Inferior parietal cortex (tissue), 1 donor: ENCODE results near the gene SAMHD1.
A peak's percentile ranks its signal among the peaks of the same experiment; 100 is the strongest.
"Not testable (repeated sequence)": the region's sequence is repeated elsewhere in the genome, so short reads cannot be mapped to it uniquely, and the experiment has no call there.

Source experiments
- DNase-seq: peaks from one replicate; pipeline ENCODE4 v3.0.0-alpha.2; 2016; ENCODE audit errors: extremely low spot score

Gene SAMHD1

DNA sequence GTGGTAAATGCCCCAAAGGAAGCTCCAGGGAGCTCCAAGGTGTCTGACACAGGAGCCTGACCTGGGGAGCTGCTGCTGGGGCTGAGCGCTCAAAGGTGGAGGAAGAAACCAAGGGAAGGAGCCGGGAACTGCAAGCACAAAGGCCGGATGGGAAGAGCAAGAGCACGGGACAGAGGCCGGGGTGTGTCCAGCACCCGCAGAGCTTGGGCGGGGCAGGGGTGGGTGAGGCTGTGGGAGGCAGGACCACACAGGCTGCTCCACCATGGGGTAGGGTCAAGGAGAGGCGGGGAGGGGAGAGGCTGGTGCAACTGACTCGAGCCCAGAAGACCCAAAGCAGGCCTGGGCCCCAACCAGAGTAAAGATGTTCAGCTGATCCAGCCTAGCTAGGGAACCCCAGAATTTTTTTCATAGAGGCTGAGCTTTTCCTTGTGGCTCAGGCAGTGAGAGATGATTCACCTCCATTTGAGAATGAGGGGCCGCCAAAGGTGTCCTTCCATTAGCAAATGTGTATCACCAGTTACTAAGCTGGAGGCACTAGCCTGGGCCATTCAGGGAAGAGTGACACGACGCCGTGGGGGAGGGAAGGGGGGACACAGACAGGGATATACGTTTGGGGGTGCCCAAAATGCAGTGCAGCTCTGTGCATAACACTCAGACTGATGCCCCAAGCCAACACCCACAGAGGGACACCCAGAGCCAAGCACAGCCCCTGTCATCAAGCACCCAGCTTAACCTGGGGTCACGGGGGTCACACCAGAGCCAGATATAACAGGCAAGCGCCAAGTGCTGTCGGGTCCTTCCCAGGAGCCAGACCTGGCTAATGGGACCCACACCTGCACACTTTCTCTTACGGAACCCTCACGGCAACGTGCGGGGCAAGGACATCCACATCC lies 96.9 kb downstream of the SAMHD1 start:
- no peak for DNase-seq

DNA sequence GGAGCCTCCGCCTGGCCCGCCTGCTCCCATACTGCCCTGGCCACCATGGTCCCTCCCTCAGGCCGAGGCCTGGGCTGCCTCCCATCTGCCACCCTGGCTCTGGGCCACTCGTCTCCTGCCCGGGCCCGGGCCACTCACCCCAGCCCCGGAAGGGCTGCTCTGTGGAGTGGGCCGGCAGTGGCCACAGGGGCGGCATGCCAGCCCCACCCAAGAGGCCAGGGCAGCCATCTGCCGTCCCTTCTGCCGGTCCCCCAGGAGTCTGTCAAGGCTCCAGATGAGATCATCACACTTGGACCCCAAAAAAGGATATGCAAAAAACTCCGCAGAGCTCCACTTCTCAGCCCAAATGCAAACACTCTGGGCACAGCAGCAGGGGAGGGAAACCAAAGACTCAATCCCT lies 99.3 kb downstream of the SAMHD1 start:
- no peak for DNase-seq

DNA sequence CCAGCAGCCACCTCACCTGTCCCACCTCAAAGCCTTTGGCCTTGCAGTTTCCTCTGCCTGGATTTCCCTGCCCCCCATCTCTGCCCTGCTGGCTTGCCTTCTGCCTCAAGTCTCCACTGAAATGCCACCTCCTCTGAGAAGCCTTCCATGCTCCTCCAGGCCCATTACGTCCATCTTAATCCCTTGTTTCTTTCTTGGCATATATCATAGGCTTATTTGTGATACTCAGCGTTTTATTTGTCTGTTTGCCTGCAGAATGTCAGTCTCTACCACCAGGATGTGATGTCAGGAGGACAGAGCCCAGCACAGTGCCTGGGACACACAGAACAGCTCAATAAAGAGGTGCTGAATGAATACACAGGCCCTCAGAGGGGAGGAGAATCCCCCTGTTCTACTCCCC lies 100.0 kb downstream of the SAMHD1 start:
- DNase-seq, result no peak

DNA sequence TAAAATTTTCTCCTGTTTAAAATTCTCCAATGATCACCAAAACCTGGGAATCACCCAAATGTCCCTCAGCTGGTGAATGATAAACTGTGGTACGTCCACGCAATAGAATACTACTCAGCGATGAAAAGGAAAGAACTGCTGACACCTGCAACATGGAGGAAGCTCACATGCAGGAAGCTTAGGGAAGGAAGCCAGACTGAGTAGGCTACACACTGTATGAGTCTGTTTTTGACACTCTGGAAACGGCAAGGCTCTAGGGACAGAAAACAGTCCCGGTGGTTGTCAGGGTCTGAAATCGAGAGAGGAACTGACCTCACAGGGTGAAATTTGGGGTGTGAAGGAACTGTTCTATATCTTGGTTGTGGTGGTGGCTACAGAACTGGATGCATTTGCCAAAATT lies 100.7 kb downstream of the SAMHD1 start:
- DNase-seq, result no peak

DNA sequence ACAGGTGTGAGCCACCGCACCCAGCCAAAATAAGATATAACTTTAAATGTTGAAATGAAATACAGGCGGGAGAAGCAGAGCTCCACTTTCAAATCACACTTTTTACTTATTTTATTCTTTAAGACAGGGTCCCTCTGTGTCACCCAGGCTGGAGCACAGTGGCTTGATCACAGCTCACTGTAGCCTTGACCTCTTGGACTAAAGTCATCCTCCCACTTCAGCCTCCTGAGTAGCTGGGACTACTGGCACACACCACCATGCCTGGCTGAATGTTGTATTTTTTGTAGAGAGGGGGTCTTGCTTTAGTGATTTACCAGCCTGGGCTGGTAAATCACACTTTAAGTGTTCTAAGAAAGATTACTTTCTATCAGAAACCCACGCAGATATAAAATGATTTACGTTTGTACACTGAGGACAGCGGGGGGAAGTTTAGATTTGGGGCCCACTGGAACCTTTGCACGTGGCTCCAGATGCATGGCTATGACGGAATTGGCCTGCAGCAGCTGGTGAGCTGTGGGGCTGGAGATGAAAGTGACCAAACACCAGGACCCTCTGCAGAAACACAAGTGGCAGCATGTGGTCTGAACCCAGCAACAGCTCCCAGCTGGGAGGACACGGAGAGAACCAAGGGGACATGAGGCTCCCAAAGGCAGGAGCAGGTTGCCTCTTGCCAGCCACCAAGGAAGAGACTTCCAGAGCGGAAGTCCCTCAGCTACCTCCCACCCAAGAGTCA lies 102.0 kb downstream of the SAMHD1 start:
- DNase-seq, result no peak

DNA sequence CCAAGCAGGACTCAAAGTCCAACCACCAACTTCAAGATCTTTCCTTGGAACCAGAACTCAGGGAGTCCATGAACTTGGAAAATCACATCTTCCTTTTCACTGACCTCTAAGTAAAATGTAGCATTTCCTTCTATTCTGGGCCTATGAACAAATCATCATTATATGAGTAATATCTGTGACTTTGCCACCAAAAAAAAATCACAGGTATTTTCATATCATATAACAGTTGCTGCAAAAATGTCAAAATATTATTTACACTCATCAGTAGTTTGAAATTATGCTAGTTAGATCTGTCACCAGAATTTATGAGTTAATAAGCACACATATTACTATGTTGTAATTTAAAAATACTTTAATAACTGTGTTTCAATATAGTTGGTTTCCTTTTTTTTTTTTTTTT lies 102.8 kb downstream of the SAMHD1 start:
- no peak for DNase-seq

DNA sequence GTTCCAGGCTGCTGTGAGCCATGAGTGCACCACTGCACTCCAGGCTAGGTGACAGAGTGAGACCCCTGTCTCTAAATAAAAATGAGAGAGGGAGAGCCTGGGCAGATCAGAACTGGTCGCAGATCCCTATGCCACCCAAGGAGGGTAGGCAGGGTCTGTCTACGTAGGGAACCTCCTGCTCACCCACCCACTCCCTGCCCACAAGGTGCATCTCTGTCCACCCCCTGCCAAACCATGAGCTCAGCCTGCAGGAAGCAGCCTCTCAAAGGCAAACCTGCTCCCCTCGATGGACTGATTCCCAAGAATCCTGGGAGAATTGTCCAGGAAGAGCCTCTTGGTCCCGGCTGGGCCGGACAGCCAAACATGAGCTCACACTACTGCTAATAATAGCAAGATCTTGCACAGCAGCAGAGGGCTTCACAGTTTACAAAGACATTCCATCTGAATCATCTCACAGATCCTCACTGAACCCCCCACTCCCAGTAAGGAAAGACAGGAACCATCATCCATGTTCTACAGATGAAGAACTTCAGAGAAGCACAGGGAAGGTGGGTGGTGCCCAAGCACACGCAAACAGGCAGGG lies 103.3 kb downstream of the SAMHD1 start:
- no peak for DNase-seq

DNA sequence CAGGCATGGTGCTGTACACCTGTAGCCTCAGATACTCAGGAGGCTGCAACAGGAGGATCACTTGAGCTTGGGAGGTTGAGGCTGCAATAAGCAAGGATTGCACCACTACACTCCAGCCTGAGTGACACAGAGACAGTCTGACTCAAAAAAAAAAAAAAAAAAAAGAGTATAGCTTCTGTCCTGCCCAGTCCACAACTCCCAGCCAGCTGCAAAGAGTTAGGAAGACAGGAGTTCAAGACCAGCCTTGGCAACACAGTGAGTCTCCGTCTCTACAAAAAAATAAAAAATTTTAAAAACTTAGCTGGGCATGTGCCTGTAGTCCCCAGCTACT lies 103.8 kb downstream of the SAMHD1 start:
- DNase-seq, result no peak

DNA sequence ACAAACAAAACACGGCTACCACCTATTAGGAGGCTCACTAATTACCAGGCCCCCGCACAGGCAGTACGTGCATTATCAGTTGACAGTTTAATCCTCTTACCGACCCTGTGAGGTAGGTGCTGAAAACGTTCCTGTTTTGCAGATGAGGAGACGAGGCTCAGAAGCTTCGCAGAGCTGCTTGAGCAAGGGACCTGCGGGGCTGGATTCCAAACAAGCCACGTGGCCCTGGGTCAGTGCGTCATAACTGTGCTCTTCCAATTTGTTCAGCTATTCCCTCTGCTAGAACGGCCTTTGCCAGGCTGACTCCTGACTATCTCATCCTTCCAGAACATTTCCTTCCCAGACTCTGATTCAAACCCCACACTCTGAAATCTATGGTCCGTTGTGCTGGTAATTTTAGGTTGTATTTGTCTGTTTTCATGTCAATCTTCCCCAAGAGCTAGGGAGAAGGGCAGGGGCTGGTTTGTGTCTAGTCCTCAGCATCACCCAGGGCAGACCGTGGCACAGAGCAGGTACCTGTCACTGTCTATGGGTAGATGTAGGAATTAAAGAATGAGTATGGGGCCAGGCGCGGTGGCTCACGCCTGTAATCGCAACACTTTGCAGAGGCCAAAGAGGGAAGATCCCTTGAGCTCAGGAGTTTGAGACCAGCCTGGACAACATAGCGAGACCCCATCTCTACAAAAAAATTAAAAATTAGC lies 104.3 kb downstream of the SAMHD1 start:
- no peak for DNase-seq

DNA sequence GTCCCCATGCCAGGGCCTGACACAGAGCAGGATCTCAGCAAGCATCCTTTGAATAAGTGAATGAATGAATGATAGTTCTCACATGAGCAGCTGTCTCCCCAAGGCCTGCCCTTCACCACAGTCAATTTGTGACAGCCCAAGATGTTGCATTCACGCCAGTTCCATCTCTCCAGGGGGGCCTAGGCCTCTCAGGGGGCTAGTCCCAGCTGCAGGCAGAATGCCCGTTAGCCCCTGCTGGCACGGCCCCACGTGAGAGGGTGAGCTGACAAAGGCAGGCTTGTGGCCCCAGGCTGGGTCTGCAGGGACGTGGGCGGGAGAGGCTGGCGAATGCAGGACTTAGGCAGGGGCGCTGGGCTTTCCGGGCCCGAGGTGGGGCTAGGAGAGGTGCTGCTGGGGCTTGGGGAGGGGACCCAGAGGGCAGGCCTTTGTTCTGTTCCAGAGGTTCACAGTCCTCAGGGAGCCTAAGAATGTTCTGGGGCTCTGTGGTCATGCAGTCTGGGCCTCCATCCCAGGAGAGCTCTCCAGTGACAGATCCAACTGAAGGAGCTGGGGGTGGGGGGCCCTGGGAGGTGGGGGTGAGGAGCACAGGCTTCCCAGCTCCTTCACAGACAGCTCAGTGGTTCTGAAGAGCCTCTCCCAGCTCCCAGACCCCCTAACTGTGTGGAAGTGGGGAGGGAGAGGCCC lies 106.1 kb downstream of the SAMHD1 start:
- DNase-seq, result peak; percentile 52

DNA sequence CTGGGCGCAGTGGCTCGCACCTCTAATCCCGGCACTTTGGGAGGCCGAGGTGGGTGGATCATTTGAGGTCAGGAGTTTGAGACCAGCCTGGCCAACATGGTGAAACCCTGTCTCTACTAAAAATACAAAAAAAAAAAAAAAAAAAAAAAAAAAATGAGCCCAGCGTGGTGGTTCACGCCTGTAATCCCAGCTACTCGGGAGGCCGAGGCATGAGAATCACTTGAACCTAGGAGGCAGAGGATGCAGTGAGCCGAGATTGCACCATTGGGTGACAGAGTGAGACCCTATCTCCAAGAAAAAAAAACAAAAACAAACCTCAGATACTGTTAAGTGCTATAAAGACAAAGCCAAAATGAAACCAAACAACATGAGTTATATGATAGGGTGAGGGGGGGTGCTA lies 110.5 kb downstream of the SAMHD1 start:
- DNase-seq, result not testable (repeated sequence)
